Sigmoid colon (tissue), 7 donors: ENCODE measurements around the gene TIAM1. TPM values are rescaled to one million over a fixed set of nuclear protein-coding genes. Genes with fewer than 3 reads are reported as not detected.

Experiments
- DNase-seq: peaks from one replicate; pipeline ENCODE4 v3.0.0-alpha.2; 2019
- H3K27ac ChIP-seq, 4 donors: fragments of 200-600 bp; sonication (generic); one replicate each; pipeline ENCODE4 v1.5.1; 2016 to 2019; ENCODE audit warnings: mild to moderate bottlenecking in 1 of 4
- H3K27me3 ChIP-seq, 3 donors: fragments of 200-600 bp; sonication (generic); one replicate each; pipeline ENCODE4 v1.5.1; 2019; ENCODE audit warnings: mild to moderate bottlenecking in 1 of 3
- H3K36me3 ChIP-seq, 4 donors: fragments of 200-600 bp; sonication (generic); one replicate each; pipeline ENCODE4 v1.5.1; 2016 to 2019
- H3K4me1 ChIP-seq, 4 donors: fragments of 200-600 bp; sonication (generic); one replicate each; pipeline ENCODE4 v1.5.1; 2017 to 2019
- H3K4me3 ChIP-seq, 4 donors: fragments of 200-600 bp; sonication (generic); one replicate each; pipeline ENCODE4 v1.5.1; 2017 to 2019; ENCODE audit warnings: mild to moderate bottlenecking in 2 of 4, moderate library complexity in 1 of 4
- H3K9me3 ChIP-seq, 4 donors: fragments of 200-600 bp in 3 of 4; sonication (generic) in 3 of 4; one replicate each; pipeline versions ENCODE4 v1.5.1 to v1.6.1; 2013 to 2019
- CTCF ChIP-seq, 4 experiments: fragments of 450-650 bp in 3 of 4; fragments of 200-600 bp in 1 of 4; IDR thresholded peaks; one replicate each; pipeline ENCODE4 v1.5.1; 2016 to 2019; ENCODE audit warnings: antibody characterized with exemption in 4 of 4, mild to moderate bottlenecking in 3 of 4, moderate library complexity in 2 of 4
- EP300 ChIP-seq, 4 donors: sonication (generic); formaldehyde crosslinking; IDR thresholded peaks; one replicate each; pipeline ENCODE4 v1.6.1; 2017; ENCODE audit warnings: antibody characterized with exemption in 4 of 4
- POLR2A ChIP-seq, 2 donors: fragments of 450-650 bp; IDR thresholded peaks; one replicate each; pipeline ENCODE4 v1.6.1; 2016; ENCODE audit warnings: antibody characterized with exemption in 2 of 2, mild to moderate bottlenecking in 2 of 2, moderate library complexity in 2 of 2
- POLR2AphosphoS5 ChIP-seq, 4 donors: sonication (generic); formaldehyde crosslinking; IDR thresholded peaks; one replicate each; pipeline ENCODE4 v1.6.1; 2017; ENCODE audit warnings: antibody characterized with exemption in 4 of 4
- WGBS, 2 donors: extraction: QIAGEN DNeasy Blood & Tissue Kit; methylation state at CpG; one replicate each; pipeline ENCODE4 v1.1.7; 2013; 5-methylcytosine and 5-hydroxymethylcytosine counted together
- intact Hi-C: fragments of 100-400 bp; cut with DNase I; formaldehyde crosslinking; loops from one replicate; pipeline ENCODE4 v1.15.1; 2023
- polyA plus RNA-seq, 3 donors: library from polyadenylated mRNA; stranded (reverse); fragments of 200-250 nt; gene quantifications; one replicate each; pipeline ENCODE4 v1.2.3, GENCODE V29; 2013
- total RNA-seq, 4 donors: library from RNA; depleted of rRNA; stranded (reverse); fragments of >200 nt; gene quantifications; one replicate each; pipeline ENCODE4 v1.1.0, GENCODE V29; 2016
- donor health status: healthy with polysubstance abuse.
- donor health status: Bipolar disorder and iron deficiency.
- donor health status: healthy.

TIAM1 gene
- total and polyA plus RNA-seq, 7 donors = 1.2 to 20.5 (median 8.6) TPM

- Histone ChIP-seq H3K27ac (no peak overlapping the region), H3K9me3 (no peaks in the 10 kb centered on the region), H3K4me1 (peaks cover 0 to 9% (median 0%) of the 10 kb centered on the region in 4 donors), H3K4me3 (no peak overlapping the region), H3K27me3 (peaks cover 0 to 43% (median 9%) of the 10 kb centered on the region in 3 donors), H3K36me3 (no peaks in the 10 kb centered on the region)
- intact Hi-C loops = no loop called here
- 77 to 85% methylated on average over 4 of the region's 4 CpGs for WGBS, 2 donors
- TF ChIP-seq POLR2A (IDR thresholded peaks at IDR 0.05) (no peak), POLR2AphosphoS5 (IDR thresholded peaks at IDR 0.05) (no peak), EP300 (IDR thresholded peaks at IDR 0.05) (no peak), CTCF (IDR thresholded peaks at IDR 0.05) (no peak)
- no peak for DNase-seq
Observed at GRCh38 chr21:31340942-31341487, 3.0 kb downstream of the TIAM1 start.

- no peak for TF ChIP-seq EP300 (IDR thresholded peaks at IDR 0.05)
- no peak for TF ChIP-seq CTCF (IDR thresholded peaks at IDR 0.05)
- TF ChIP-seq POLR2A (IDR thresholded peaks at IDR 0.05) = no peak
- TF ChIP-seq POLR2AphosphoS5 (IDR thresholded peaks at IDR 0.05) = no peak
- intact Hi-C loops = no loop called here
- DNase-seq = no peak
- Histone ChIP-seq H3K4me1 (peaks cover 0 to 9% (median 0%) of the 10 kb centered on the region in 4 donors), H3K4me3 (no peak overlapping the region), H3K9me3 (no peaks in the 10 kb centered on the region), H3K27me3 (peaks cover 0 to 43% (median 9%) of the 10 kb centered on the region in 3 donors), H3K36me3 (no peaks in the 10 kb centered on the region), H3K27ac (no peak overlapping the region)
- 83 to 93% methylated on average over 6 of the region's 6 CpGs for WGBS, 2 donors
Observed at GRCh38 chr21:31340514-31340913, 3.5 kb downstream of the TIAM1 start.

GRCh38 chr21:31339721-31340120 is 4.3 kb downstream of the TIAM1 start:
- intact Hi-C loops = no loop called here
- H3K27me3 ChIP-seq = peaks cover 0 to 38% (median 9%) of the 10 kb centered on the region in 3 donors
- H3K4me1 ChIP-seq = peaks cover 0 to 9% (median 0%) of the 10 kb centered on the region in 4 donors
- H3K36me3 ChIP-seq = no peaks in the 10 kb centered on the region
- H3K27ac ChIP-seq = no peak overlapping the region
- 89 to 90% methylated on average over 4 of the region's 4 CpGs for WGBS, 2 donors
- H3K4me3 ChIP-seq = no peak overlapping the region
- no peak for TF ChIP-seq POLR2AphosphoS5 (IDR thresholded peaks at IDR 0.05)
- no peak for TF ChIP-seq POLR2A (IDR thresholded peaks at IDR 0.05)
- no peak for TF ChIP-seq EP300 (IDR thresholded peaks at IDR 0.05)
- no peak for TF ChIP-seq CTCF (IDR thresholded peaks at IDR 0.05)
- DNase-seq = no peak
- no peaks in the 10 kb centered on the region for H3K9me3 ChIP-seq

- Histone ChIP-seq H3K27ac (no peak overlapping the region), H3K9me3 (no peaks in the 10 kb centered on the region), H3K4me3 (no peak overlapping the region), H3K27me3 (peaks cover 0 to 30% (median 6%) of the 10 kb centered on the region in 3 donors), H3K36me3 (no peaks in the 10 kb centered on the region), H3K4me1 (peaks cover 0 to 8% (median 0%) of the 10 kb centered on the region in 4 donors)
- intact Hi-C loops = no loop called here
- DNase-seq = no peak
- 81 to 85% methylated on average over 3 of the region's 3 CpGs for WGBS, 2 donors
- no peak for TF ChIP-seq EP300 (IDR thresholded peaks at IDR 0.05)
- no peak for TF ChIP-seq POLR2AphosphoS5 (IDR thresholded peaks at IDR 0.05)
- no peak for TF ChIP-seq POLR2A (IDR thresholded peaks at IDR 0.05)
- TF ChIP-seq CTCF (IDR thresholded peaks at IDR 0.05) = no peak
Observed at GRCh38 chr21:31338908-31339368, 5.1 kb downstream of the TIAM1 start.
